GOT3 (cell line): ENCODE results near the gene NDUFAF5.

Experiments
- DNase-seq: peaks from one replicate; lab custom pipeline; 2025; ENCODE audit warnings: mixed read lengths; lab: John Stamatoyannopoulos, UW

Gene NDUFAF5

DNA sequence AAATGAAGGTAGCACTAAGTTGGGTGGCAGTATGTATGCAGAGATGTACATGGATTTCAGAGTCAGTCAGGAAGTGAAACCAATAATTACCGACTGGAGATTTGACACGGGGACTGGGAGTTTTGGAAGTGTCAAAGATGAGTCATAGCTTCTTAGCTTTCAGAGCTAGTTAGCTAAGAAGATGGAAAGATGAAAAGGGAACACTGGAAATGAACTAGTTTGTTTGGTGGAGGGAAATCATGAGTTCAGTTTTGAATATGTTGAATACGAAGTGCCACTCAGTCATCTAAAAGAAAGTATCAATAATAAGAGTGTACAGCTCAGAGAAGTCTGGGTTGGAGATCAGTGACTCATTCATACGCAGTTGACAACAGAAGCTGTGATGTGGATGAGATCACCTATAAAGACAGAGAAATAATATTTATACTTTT, 7.6 kb upstream of the NDUFAF5 start:
- DNase-seq = no peak

DNA sequence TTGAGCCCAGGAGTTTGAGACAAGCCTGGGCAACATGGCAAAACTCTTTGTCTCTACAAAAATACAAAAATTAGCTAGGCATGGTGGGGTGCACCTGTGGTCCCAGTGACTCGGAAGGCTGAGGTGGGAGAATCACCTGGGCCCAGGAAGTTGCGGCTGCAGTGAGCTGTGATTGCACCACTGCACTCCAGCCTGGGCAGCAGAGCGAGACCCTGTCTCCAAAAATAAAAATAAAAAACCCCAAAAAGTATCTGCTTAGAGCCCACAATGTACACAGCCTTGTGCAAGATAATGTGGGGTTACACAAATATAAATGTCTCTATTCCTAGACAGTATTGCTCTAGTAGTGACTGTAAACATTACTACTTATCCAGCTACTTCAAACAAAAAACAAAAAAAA, 6.0 kb upstream of the NDUFAF5 start:
- DNase-seq = no peak

DNA sequence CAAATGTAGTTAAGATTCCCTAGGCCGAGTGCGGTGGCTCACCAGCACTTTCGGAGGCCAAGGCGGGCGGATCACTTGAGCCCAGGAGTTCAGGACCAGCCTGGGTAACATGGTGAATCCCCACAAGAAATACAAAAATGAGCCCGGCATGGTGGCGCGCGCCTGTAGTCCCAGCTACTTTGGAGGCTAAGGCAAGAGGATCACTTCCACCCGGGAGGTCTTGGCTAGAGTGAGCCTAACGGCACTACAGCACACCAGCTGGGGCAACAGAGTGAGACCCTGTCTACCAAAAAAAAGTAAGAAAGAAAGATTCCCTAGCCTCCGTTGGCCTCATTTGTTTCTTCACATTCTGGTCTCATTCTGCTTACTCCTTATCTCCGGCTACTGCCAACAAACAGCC, 1.3 kb upstream of the NDUFAF5 start:
- no peak for DNase-seq

DNA sequence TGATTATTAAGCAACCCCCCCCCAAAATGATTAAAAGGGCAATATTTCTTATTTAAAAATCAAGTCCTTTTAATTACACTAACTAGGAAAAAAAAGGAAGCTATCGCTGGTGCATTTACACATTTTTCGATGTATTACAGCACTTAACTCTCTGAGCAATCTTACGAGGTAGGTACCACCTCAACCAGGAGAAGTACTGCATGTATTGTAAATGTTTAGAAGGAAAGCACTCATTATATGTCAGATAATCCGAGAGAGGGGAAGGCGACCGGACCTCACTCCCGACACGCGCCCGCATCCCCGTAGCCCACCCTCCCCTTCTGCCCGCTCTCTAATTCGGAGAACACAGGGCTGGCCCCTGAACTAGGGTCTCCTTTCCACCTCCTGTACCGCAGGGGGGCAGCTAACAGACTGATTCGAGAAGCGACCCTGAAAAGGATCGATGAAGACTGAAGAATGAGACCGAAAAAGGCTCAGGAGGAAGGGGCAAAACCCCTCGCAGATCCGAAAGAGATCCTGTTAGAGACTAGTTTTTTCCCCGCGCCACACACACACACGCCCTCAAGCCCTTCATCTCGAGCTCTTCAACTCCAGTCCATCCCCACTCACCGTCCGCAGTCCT, 446 bp upstream of the NDUFAF5 start:
- DNase-seq = no peak

DNA sequence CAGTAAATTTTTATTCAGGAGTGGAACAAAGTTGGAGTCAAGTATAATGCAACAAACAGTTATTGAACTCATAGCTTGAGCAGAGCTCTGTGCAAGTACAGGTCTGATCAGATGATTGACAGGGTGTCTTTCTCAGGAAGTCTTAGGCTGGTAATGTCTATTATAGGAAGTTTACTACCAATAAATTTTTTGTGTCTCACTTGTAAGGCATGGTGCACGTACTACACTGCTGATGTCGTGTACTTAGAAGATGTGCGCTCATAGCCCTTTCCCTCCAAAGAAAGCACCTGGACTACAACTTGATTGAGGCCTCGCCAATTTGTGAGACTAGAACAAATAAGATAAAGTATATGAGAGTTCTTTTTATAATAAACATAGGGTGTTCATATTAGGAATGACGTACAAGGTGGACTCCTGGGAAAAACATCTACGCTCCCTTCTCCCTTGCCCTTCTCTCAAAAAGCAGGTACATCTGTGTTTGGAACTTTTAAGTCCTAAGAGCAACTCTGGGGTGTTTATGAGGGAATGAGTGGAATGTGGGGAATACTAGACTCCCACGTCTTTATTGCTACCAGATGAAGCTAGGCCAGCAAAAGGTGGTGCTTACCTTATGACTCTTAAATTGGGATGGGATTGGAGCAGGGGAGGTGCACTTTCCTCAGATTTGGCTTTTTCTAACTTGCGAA, 1.5 kb downstream of the NDUFAF5 start:
- DNase-seq = no peak

DNA sequence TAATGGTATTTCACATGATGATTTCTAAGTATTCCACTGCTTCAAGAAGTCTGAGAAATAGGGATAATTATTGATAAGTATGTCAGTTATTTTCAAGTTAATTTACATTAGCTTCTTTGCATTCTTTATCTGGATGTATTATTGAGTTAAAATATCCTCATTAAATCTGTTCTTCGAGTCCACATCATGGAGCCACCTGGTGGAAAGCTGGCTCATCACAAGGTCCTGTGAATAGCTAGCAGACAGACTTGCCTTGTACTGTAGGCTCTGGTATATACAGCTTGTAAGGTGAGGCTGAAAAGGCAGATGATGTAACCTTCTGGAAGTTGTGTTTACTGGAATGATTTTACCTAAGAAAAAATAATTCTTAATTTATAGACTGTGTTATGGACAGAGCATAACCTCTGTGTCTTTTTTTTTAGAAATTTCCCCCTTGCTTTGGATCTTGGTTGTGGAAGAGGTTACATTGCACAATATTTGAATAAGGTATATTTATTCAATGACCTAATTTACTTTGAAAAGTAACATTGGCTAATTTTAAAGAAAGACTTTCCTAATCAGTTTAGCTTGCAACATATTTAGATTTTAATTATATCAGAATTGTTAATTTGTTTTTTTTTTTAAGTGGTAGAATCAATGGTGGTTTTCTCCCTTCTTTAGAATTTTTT, 3.5 kb downstream of the NDUFAF5 start:
- DNase-seq = no peak

DNA sequence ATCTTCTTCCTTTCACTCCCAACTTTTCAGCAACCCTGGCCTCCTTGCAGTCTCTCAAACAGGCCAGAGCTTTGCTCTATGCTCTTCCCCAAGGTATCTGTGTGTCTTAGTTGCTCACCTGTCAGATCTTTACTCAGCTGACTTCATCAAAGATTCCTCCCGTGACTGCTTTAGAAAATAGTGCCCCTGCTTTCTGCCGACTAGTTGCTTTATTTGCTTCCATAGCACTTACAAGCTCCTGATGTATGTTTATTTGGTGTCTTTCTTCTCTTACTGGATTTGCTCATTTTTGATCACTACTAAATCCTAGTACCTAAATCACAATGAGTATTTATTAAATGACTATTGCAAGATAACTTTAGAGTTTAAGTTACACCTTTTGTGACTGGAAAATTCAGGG, 5.9 kb downstream of the NDUFAF5 start:
- DNase-seq = no peak

DNA sequence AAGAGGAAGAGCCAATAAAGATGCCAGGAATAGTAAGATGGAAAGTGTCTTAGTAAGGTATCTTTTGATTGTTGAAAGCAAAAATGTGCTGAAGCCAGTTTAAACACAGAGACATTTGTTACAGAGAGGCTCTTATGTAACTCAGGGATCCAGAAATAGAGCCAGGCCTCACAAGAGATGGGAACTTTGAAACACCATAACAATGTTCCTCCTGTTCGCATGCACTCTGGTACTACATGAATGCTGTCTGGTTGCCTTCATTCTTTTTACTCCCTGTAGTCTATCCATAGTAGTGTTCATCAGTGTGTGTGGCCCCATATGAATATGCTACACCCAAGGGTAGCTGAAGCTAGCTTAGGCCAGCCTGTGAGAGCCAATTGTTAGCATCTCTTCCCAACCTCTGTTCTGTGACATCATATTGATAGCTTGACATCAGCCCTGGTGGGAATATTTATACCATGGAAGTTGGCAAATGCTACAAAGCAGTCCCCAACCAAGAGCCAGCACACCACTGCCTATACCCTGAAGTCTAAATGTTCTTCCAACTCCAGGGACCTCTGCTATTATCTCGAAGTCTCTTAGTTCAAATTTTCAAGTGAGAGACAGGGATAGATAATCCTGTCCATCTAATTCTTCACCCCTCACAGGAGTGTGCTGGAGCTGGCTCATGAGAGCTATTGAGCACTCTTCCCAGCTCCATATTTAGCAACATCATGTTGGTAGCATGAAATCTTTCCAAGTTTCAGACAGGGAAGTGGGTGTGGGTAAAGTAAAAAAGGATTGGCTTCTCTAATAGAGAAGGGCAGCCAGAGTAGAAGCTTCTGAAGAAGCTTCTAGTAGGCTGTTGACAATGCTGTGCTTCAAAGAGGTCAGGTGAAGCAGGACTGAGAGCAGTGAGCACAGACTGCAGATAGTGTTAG, 7.0 kb downstream of the NDUFAF5 start:
- DNase-seq = no peak

DNA sequence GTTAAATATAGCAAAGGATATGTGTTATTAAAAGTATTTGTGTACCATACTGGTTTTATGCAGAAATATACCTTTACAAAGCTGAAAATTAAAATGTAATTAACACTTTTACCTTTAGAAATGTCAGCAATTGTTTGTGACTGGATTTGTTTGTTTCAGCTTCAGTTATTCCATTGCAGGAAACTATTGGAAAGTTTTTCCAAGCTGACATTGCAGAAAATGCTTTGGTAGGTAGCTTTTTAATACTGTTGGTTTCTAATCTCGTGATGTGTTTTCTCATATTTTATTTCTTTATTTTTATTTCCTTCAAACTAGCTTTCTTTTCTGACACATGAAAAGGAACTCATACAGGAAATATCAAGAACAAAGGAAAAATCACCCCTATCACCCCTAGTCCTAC, 8.2 kb downstream of the NDUFAF5 start:
- no peak for DNase-seq

DNA sequence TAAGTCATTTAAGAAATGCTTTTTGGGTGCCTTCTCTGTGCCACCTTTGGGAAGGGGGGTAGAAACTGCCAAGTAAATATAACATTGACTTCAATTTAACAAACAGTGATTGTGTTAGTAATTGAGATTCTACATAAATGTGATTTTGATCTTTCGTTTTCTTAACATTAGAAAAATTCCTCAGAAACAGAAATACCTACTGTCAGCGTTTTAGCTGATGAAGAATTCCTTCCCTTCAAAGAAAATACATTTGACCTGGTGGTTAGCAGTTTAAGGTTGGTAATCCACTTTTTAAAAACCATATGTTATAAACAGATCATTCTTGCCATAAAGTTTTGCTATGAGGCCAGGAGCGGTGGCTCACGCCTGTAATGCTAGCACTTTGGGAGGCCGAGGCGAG, 9.8 kb downstream of the NDUFAF5 start:
- DNase-seq = no peak

DNA sequence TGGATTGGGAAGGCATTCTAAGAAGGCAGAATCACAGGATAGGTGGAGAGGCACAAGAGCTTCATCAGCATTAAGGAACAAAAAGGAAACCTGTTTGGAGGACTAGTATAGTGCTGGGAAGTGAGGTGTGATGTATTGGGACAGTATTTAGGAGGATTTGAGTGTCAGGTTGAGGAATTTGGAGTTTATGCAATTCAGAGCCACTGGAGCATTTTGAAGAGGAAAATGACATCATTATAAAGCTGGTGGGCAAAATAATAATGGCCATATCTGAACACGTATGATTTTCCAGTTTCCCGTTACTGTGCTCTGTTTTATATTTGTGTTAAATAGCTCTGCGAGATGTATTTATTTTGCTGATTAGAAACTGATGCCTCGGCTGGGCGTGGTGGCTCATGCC, 14.2 kb downstream of the NDUFAF5 start:
- DNase-seq = no peak

DNA sequence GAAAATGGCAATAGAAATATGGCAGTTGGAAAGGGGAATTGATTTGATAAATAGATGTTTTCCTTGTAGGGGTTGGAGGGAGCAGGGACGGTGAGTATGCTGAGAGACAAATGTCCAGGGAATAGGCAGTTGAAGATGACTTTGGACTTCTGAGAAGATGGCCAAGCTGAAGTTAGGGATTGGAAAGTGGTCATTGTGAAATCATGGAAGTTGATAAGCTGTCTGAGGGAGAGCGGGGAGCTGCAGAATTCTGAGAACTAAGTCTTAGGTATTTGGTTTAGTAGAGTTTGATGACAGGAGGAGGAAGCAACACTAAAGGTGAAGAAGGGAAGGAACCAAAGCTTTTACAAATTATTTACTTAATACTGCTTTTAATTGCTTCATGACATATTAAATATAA, 15.1 kb downstream of the NDUFAF5 start:
- DNase-seq = no peak

DNA sequence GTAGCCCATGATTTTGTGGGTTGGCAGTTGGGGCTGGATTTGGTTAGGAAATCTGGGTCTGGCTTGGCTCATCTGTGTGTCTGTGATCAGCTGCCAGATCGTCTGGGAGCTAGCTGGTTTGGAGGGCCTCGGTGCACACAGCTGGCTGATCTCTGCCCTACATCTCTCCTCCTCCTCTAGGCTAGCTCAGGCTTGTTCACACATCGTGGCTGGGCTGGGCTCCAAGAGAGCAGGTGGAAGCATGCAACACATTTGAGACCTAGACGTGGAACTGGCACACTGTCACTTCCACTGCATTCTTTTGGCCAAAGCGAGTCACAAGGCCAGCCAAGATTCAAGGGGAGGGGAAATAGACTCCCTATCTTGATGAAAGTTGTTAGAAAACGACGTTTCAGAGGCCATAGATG, 15.9 kb downstream of the NDUFAF5 start:
- DNase-seq = no peak

DNA sequence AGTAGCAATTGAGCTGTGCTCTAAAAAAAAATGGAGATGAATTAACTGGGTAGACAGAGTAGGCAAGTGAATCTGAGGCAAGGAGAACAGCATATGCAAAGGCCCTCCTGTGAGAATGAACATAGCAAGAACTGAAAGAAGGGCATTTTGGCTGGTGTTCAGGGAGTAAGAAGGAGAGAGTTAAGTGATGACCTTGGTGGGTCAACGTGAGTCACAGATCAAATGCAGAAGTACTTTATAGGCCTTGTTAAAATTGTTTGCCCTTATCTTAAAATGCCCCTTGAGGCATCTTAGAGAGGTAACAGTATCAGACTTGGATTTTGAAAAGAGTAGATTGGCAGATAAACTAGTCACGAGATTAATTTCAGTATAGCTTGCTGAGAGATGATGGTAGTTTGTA, 24.5 kb downstream of the NDUFAF5 start:
- no peak for DNase-seq

DNA sequence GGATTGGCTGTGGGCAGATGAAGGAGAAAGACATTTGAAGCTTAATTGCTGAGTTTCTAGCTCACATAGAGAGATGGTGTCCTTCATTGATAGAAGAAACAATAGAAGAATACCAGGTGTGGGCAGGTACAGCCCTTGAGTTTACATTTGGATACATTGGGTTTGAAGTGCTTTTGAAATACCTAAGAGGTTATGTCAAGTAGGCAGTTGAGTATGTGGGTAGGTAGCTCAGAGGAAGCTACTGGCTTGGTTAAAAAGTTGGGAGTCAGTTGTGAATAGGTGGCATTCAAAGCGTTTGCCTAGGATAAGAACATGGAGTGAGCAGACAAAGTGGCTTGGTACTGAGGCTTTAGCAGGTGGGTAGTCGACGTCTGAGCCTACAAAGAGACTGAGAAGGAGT, 25.0 kb downstream of the NDUFAF5 start:
- DNase-seq = no peak

DNA sequence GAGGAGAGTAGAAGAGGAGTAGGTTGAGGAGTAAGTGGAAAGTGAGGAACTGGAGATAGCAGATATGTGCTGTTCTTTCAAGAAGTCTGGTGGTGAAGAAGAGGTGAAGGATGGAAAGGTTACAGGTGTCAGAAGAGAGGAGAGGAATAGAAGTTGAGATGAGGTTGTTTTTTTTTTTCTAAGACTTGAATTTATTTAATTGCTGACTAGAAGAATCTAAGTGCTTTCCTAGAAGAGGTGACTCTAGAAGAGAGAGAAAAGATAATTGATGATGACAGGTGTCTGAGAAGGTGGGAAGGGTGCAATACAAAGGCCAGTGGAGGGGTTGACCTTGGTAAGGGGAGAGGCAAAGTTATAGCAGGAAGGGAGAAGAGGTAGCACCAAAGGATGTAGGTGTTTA, 25.6 kb downstream of the NDUFAF5 start:
- DNase-seq = no peak

DNA sequence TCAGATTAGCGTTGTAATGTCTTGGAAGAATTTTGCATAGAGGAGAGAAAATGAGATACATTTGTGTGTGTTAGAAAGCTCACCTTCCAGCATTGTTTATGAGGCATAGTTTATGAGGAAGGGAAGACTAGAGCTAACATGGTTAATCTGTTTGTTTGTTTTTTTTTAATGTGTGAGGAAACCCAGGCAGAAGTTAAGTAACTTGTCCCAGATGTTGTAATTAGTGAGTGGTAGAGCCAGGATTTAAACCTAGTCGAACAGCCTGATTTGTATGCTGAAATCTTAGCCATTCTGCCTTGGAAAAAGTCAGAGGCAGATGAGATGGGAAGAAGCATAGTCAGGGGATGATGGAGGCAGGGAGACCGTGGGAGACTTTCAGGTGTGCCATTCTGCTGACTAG, 29.1 kb downstream of the NDUFAF5 start:
- DNase-seq = no peak

DNA sequence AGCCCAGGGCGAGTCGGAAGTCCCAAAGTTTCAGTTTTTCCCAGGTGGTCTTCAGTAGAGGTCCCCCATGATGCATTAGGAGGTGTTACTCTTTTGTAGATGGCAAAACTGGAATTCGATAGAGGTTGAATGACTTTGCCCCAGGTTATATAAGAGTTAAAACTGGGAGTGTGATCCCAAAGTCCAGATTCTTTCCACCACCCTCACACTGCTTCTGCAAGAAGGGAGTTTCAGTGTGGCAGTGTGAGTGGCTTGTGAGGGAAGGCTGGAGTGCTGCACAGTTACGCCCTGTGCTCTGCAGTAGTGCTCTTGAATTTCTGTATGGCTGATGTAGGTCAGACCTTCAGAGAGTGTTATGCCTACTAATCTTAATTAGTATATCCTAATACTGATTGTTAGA, 29.8 kb downstream of the NDUFAF5 start:
- no peak for DNase-seq

DNA sequence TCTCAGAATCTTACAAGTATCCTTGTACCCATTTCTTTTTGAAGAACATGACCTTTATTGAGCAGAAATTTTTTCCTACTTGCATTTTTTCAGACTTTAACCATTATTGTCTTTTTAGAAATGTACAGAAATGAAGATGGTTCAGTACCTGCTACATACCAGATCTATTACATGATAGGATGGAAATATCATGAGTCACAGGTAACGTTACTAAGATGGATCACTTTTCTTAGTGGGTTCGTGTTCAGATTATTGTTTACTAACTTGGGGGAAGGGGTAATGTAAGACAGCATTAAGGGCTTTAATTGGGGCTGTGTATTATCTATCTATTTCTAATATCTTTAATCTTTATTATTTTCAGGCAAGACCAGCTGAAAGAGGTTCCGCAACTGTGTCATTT, 31.9 kb downstream of the NDUFAF5 start:
- DNase-seq = no peak

DNA sequence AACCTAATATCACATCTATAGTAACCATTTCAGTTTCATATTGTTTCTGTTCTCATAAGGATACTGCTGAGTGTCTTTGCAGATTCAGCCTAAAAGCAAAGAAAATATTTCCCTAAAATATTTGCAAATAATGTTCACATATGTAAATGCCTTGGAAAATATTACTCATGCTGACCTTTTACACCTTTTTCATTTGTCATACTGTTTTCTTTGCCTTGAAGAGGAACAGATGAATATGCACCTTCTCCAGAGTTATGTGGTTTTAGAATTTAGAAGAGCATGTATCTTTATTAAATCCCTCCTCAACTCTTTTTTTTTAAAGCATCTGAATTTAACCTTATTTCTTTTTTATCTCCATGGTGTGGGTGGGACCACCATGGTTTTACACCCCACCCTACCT, 32.5 kb downstream of the NDUFAF5 start:
- no peak for DNase-seq

DNA sequence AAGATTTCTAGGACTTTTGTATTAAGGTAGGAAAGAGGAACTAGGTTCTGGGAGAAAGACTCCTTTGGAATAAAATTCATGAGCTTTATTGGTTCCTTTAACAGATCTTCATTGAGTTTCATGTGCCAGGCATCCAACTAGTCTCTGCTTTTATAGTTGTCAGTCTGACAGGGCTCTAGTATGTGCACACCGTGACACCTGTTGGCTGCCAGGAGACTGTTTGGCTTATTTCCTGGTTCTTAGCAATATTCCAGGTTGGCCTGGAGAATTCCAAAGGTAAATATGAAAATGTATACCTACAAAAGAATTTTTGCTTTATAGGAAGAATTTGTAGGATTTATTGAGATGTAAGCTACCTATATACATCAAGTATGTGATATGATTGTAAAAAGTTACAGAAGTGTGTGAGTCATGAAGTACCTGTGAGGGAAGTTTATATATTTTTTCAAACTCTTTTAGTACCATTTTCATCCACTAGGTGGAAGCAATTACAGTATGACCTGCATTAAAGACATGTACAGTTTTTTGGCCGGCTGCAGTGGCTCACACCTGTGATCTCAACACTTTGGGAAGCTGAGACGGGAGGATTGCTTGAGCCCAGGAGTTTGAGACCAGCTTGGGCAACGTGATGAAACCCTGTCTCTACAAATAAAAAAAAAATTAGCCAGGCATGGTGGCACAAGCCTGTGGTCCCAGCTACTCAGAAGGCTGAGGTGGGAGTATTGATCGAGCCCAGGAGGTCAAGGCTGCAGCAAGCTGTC, 35.2 kb downstream of the NDUFAF5 start:
- no peak for DNase-seq

DNA sequence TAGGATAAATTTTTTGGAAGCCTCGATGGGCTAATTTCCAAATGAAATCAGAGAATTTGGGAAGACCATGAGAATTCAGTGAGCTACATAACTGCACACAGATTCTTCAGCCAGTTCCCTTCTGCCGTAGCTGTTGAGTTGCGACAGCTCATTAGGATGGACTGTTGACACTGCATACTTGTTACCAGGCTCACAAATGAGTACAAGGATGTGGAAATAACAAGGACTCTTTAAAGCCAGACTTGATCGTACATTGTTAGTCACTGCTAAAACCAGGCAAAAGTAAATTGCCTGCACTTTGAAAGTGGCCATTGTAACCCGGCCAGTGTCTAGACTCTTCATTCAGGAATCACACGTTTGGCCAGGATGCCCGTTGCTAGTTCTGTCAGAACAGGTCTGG, 37.0 kb downstream of the NDUFAF5 start:
- DNase-seq = no peak
